Stimulated activated memory B cell treated with anti-CD40 and anti-IgM and Interleukin-4, amounts not matched to agents 10 μg/mL and 1 μg/mL and 100 μg/mL, for 72 hours (primary cell): Measurements from ENCODE around the gene CCNYL1.

ENCODE experiments used
- ATAC-seq: fragments of 150-1000 bp; cut with Tn5 transposase; 2 replicates; pipeline ENCODE4 v1.10.0; 2021
- H3K27ac Mint-ChIP-seq: one replicate; pipeline ENCODE4 v1.8.0; 2022; ENCODE audit warnings: mild to moderate bottlenecking, mixed read lengths
- H3K27me3 Mint-ChIP-seq: one replicate; pipeline ENCODE4 v1.8.0; 2022; ENCODE audit warnings: mixed read lengths
- H3K36me3 Mint-ChIP-seq: one replicate; pipeline ENCODE4 v1.8.0; 2022; ENCODE audit warnings: mixed read lengths
- H3K4me1 Mint-ChIP-seq: one replicate; pipeline ENCODE4 v1.8.0; 2022; ENCODE audit warnings: mixed read lengths
- H3K4me3 Mint-ChIP-seq: one replicate; pipeline ENCODE4 v1.8.0; 2022; ENCODE audit warnings: mild to moderate bottlenecking, moderate library complexity, mixed read lengths
- H3K9me3 Mint-ChIP-seq: one replicate; pipeline ENCODE4 v1.8.0; 2022; ENCODE audit warnings: mixed read lengths

Gene CCNYL1

DNA sequence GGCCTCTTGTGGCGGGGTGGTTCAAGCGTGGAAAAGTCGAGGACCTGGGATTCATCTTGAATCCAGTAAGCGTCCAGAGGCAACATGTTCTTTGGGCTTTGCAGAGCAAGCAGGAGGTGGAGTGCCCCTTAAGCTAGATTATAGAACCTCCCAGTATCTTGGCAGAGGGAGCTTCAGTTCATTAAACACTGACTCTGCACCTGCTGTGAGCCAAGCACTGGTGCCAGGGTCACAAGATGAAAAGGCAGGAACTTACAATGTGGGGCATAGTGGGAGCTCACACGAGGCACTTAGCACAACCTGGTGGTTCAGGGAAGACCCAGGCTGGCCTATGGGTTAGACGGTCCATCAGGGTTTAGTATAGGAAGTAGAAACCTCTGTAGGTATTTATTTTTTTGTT, 65.7 kb downstream of the CCNYL1 start:
- Mint-ChIP-seq H3K27ac (no peak overlapping the region), H3K9me3 (no peaks in the 10 kb centered on the region), H3K36me3 (no peaks in the 10 kb centered on the region), H3K27me3 (no peaks in the 10 kb centered on the region), H3K4me1 (no peaks in the 10 kb centered on the region), H3K4me3 (no peak overlapping the region)
- ATAC-seq, result no peak

DNA sequence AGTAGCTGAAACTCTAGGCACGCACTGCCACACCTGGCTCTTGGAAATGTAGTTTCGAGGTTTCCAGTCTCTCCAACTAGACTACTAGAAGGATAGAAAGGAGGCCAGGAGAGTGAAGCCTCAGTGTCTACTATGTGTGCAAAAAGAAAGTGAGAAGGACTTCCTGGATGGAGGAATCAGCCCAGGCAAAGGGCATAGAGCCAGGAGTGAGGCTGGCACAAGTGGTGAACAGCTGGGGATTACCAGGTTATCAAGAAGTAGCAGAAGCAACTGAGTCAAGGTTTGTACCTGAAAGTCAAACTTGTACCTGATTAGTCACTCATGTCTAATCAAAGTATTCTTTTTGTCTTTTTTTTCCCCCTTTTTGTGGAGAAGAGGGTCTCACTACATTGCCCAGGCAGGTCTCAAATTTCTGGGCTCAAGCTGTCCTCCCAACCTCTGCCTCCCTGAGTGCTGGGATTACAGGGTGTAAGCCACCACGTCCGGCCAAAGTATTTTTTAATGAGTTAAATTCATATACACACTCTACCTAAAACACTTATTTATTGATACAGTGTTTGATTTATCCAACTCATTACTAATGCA, 67.0 kb downstream of the CCNYL1 start:
- H3K4me3 Mint-ChIP-seq, result no peak overlapping the region

DNA sequence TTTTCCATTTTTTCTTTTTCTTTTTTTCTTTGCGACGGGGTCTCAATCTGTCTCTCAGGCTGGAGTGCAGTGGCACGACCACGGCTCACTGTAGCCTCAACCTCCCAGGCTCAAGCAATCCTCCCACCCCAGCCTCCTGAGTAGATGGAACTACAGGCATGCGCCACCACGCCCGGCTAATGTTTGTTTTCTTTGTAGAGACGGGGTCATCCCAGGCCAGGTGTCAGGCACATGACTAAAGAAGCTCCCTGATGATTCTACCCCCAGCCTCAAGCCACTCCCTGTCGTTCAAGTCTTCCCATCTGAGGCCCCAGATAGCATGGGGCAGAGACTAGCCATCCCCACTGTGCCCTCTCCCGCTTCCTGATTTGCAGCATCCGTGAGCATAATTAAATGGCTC, 68.1 kb downstream of the CCNYL1 start:
- ATAC-seq, result no peak
- no peak overlapping the region for H3K27ac Mint-ChIP-seq
- H3K9me3 Mint-ChIP-seq, result no peaks in the 10 kb centered on the region
- no peaks in the 10 kb centered on the region for H3K27me3 Mint-ChIP-seq
- no peaks in the 10 kb centered on the region for H3K4me1 Mint-ChIP-seq
- no peak overlapping the region for H3K4me3 Mint-ChIP-seq
- no peaks in the 10 kb centered on the region for H3K36me3 Mint-ChIP-seq

More for the DNA sequence above, 67.0 kb downstream of the CCNYL1 start:
- H3K4me1 Mint-ChIP-seq, result no peaks in the 10 kb centered on the region
- no peak overlapping the region for H3K27ac Mint-ChIP-seq
- H3K9me3 Mint-ChIP-seq, result no peaks in the 10 kb centered on the region
- H3K36me3 Mint-ChIP-seq, result no peaks in the 10 kb centered on the region
- H3K27me3 Mint-ChIP-seq, result no peaks in the 10 kb centered on the region
- ATAC-seq, result no peak

DNA sequence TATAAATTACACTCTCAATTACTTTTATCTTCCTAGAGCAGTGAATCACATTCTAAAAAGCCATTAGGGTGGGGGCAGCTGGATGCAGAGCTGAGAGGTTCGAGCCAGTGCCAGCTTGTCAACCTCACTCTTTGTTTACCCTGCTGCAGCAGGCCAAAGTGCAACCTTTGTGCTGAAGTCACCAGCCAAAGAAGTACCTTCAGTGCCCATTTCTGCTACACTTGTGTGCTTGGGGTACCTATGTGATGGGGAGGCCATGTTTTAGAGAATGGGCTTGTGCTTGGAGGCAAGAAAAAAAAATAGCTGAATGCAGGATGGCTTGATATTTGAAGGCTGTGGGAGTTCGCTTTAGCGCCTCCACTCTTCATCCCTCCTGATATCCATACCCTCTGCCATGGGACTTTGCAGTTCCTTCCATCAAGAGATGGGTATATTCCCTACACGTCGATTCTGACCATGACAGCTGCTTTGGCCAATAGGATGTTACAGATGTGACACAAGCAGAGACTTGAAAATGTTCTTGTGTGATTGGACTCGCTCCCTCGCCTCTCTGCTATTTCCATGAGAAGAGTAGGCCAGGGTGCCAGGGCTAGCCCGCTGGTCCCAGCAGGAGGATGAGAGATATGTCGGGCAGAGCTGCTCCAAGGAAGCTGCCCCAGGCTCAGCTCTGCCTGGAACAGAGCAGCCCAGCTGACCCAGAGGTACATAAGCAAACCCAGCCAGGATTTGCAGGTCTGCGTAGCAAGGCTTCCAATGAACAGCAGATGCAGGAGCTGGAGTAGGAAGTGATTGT, 71.0 kb downstream of the CCNYL1 start:
- Mint-ChIP-seq H3K36me3 (no peaks in the 10 kb centered on the region), H3K27me3 (no peaks in the 10 kb centered on the region), H3K9me3 (no peaks in the 10 kb centered on the region), H3K4me1 (no peaks in the 10 kb centered on the region), H3K4me3 (no peak overlapping the region), H3K27ac (no peak overlapping the region)
- ATAC-seq, result no peak

DNA sequence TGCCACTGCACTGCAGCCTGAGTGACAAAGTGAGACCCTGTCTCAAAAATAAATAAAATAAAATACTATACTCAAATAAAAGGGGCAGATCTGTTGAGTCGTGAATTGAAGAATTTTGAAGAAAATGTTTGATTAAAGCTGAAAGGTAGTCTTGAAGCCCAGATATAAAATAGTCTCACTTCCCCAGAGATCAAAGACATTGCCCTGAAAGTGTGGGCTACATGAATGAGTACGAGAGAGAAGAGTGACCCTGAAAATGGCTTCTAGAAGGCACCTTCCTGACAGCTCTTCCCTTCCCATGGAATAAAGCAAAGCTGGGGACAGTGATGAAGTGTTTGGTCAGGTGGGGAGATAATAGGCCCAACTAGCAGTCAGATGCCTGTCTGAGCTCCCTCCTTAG, 72.1 kb downstream of the CCNYL1 start:
- H3K36me3 Mint-ChIP-seq, result no peaks in the 10 kb centered on the region
- no peak for ATAC-seq
- H3K4me1 Mint-ChIP-seq, result no peaks in the 10 kb centered on the region
- H3K9me3 Mint-ChIP-seq, result no peaks in the 10 kb centered on the region
- H3K27ac Mint-ChIP-seq, result no peak overlapping the region
- no peak overlapping the region for H3K4me3 Mint-ChIP-seq
- no peaks in the 10 kb centered on the region for H3K27me3 Mint-ChIP-seq

DNA sequence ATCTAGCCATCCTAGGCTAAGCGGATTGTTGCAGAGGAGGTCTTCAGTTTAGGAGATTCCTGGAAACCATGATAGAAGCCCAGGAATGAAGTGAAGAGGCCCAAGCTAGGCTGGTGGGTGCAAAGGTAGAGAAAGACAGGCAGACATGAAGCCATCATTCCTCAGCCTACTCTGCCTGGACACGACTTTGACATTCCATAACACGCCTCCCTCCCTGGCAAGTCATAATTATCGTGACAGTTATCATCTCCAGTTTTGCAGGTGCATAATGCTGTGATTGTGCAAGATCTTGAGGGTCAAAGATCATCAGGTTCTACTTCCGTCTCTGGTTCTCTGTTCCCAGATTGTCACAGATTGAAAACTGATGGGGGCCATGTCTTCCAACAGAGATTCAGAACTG, 73.5 kb downstream of the CCNYL1 start:
- peaks cover 4% of the 10 kb centered on the region for H3K27me3 Mint-ChIP-seq
- no peaks in the 10 kb centered on the region for H3K4me1 Mint-ChIP-seq
- no peaks in the 10 kb centered on the region for H3K36me3 Mint-ChIP-seq
- H3K27ac Mint-ChIP-seq, result no peak overlapping the region
- no peak overlapping the region for H3K4me3 Mint-ChIP-seq
- H3K9me3 Mint-ChIP-seq, result no peaks in the 10 kb centered on the region
- no peak for ATAC-seq

DNA sequence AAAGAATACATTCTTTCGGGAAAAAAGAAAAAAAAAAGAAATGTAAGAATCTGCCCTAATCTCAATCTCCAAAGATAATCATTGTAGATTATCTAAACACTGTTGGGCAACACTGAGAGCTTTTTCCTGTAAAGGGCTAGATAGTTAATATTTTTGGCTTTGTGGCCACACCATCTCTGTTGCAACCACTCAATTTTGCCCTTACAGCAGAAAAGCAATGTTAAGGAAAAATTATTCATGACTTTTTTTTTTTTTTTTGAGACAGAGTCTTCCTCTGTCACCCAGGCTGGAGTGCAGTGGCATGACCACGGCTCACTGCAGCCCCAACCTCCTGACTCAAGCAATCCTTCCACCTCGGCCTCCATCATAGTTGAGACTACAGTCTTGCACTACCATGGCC, 75.6 kb downstream of the CCNYL1 start:
- no peaks in the 10 kb centered on the region for H3K9me3 Mint-ChIP-seq
- no peaks in the 10 kb centered on the region for H3K36me3 Mint-ChIP-seq
- H3K4me1 Mint-ChIP-seq, result no peaks in the 10 kb centered on the region
- H3K27ac Mint-ChIP-seq, result no peak overlapping the region
- no peak for ATAC-seq
- H3K27me3 Mint-ChIP-seq, result peaks cover 24% of the 10 kb centered on the region
- no peak overlapping the region for H3K4me3 Mint-ChIP-seq

DNA sequence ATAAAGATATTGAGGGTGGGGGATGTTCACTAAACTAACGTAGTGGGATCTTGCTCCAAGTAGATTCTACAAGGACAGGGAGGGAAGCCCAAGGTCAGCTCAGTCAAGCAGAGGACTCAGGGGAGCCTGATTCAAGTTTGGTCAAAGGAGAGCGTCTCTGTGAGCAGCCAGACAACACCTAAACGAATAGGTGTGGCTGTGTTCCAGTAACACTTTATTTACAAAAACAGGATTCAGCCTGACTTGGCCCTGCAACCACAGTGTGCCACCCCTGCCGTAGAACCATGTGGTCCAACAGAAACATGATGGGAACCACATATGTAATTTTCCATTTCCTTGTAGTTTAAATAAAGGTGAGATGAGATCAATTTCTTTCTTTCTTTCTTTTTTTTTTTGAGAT, 76.4 kb downstream of the CCNYL1 start:
- peaks cover 24% of the 10 kb centered on the region for H3K27me3 Mint-ChIP-seq
- no peak overlapping the region for H3K4me3 Mint-ChIP-seq
- no peaks in the 10 kb centered on the region for H3K36me3 Mint-ChIP-seq
- H3K9me3 Mint-ChIP-seq, result no peaks in the 10 kb centered on the region
- no peaks in the 10 kb centered on the region for H3K4me1 Mint-ChIP-seq
- H3K27ac Mint-ChIP-seq, result no peak overlapping the region
- ATAC-seq, result no peak

DNA sequence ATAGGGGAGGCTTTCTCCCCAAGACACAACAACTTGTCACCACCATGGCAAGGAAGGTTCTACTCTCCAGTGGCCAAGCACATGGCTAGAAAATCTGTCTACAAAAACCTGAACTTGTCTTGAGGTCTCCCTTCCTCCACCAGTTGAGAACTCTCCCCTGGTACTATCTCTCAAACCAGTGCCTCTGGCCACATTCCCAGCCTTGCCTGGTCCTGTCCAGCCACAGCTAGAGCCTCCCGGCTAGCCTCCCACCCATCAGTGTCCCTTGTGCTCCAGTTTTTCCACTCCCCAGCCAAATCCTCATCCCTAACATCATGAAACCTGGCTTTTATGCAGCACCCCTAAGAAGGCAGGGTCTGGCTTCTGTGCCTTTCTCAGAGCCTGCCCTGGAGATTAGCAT, 79.5 kb downstream of the CCNYL1 start:
- H3K27me3 Mint-ChIP-seq, result peaks cover 37% of the 10 kb centered on the region
- H3K9me3 Mint-ChIP-seq, result no peaks in the 10 kb centered on the region
- H3K36me3 Mint-ChIP-seq, result no peaks in the 10 kb centered on the region
- no peak overlapping the region for H3K27ac Mint-ChIP-seq
- ATAC-seq, result no peak
- no peak overlapping the region for H3K4me3 Mint-ChIP-seq
- no peaks in the 10 kb centered on the region for H3K4me1 Mint-ChIP-seq

DNA sequence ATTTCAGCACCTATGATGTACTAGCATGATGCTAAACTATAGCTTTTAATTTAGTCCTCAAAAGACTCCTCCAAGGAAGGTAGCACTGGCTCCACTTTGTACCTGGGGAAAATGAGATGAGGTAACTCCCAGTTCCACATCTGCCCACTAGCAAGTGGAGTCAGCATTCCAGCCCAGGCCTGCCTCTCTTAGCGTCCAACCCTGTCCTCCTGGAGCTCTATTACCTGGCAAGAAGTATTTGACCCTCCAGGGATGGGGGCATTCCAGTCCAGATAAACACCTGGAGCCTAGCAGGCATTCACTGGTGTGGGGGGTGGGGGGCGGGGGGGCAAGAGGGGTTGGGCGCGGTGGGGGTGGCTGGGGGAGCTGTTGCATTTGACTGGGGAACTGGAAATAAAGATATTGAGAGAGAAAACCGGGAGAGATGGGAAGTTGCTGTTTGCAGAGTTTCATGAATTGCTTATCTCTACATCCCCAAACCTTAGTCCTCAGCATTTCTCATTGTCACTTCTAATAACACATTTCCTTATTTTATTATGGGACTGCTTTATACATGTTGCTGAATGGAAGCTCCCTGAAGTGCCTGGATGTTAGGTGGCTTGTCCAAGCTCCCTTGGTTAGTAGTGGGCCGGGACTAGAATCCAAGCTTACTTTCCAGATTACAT, 80.3 kb downstream of the CCNYL1 start:
- no peak for ATAC-seq
- Mint-ChIP-seq H3K9me3 (no peaks in the 10 kb centered on the region), H3K4me3 (no peak overlapping the region), H3K36me3 (no peaks in the 10 kb centered on the region), H3K27ac (no peak overlapping the region), H3K4me1 (no peaks in the 10 kb centered on the region), H3K27me3 (peaks cover 37% of the 10 kb centered on the region)

DNA sequence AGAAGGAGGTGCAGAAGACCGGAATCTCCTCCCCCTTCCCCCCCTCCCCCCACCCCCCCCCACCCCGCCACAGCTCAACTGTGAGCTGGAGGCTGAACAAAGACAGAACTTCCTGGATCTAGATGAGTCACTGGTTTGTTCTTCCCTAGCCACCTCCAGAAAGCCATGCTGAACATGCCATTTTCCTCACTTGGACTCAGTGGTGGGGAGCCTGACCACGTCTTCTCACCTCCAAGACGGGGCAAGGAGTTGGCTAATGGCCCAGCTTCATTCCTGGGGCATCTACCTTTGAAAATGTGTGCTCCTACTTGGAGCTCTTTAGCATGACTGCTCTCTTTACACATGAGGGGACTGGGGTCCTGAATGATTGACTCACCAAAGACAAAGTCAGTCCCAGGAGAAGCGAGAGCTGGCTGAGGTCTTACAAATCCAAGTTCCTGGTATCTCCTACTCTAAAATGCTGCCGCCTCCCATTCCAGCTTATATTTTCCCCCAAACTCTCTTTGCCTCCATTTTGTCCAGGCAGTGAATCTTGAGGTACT, 80.9 kb downstream of the CCNYL1 start:
- H3K27me3 Mint-ChIP-seq, result peaks cover 37% of the 10 kb centered on the region
- H3K36me3 Mint-ChIP-seq, result no peaks in the 10 kb centered on the region
- no peaks in the 10 kb centered on the region for H3K4me1 Mint-ChIP-seq
- H3K9me3 Mint-ChIP-seq, result no peaks in the 10 kb centered on the region
- H3K27ac Mint-ChIP-seq, result no peak overlapping the region
- ATAC-seq, result no peak
- H3K4me3 Mint-ChIP-seq, result no peak overlapping the region

DNA sequence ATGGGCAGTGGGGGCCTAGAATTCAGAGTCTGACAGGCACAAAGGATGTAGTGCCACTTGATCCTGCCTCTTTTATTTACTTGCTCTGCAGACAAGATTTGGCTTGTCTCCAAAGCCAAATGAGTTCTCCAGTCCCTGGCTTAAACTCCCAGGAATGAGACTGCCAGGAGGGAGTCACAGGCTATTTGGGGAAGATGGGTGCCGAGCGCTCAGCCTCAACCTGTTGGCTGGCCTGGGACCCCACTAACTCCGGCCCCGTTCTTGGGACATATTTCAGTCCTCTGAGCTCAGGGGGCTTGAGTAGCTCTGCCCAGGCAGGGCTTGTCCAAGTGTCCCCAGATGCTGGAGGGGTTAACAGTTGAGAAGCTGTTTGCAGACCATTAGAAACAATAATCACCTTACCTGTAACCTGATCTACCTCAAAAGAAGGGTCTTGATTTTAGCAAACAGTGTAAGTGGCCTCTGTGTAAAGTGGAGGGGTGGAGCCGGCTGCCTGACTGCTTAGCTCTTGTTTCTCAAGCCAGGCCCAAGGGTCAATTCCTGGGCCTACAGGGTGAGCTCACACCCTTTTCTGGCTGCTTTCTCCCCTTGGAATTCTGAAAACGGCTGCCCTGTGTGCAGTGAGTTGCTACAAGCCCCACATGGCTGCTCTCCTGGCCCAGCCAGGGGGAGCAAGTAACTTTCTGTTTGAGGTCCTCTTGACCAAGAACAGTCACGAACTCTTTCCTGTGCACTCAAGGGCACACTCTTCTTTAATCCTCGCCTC, 85.3 kb downstream of the CCNYL1 start:
- no peaks in the 10 kb centered on the region for H3K36me3 Mint-ChIP-seq
- H3K27ac Mint-ChIP-seq, result no peak overlapping the region
- no peaks in the 10 kb centered on the region for H3K9me3 Mint-ChIP-seq
- H3K4me1 Mint-ChIP-seq, result no peaks in the 10 kb centered on the region
- H3K27me3 Mint-ChIP-seq, result peaks cover 14% of the 10 kb centered on the region
- no peak overlapping the region for H3K4me3 Mint-ChIP-seq
- ATAC-seq, result no peak

DNA sequence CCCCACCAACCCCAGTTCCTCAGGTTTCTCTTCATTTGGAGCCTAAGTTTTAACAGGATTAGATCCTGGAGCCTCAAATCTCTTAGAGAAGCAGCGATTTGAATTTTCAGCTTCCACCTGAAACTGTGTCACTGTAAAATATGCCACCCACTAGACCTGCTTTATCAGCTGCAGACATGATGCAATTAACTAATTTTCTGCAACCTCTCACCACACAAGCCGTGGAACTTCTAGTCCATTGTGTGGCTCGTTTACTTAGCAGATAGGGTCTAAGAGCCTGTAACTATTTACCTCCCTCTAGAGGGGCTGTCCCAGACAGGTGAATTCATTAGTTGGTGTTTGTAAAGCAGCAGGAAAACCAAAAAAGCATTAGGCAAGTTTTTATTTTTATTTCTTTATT, 89.8 kb downstream of the CCNYL1 start:
- Mint-ChIP-seq H3K27ac (no peak overlapping the region), H3K27me3 (no peaks in the 10 kb centered on the region), H3K9me3 (no peaks in the 10 kb centered on the region), H3K4me3 (no peak overlapping the region), H3K36me3 (no peaks in the 10 kb centered on the region), H3K4me1 (no peaks in the 10 kb centered on the region)
- no peak for ATAC-seq

DNA sequence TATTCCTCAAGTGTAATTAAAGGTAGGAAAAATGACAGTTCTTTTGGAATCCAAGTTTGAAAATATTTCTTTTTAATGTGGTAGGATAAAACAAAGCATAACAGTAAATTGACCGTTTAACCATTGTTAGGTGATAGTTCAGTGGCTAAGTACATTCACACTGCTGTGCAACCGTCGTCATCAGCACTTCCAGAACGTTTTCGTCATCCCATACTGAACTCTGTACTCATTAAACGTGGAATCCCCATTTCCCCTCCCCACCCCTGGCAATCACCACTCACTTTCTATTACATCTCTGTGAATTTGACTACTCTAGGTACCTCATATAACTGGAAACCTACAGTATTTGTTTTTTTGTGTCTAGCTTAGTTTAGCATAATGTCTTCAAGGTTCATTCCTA, 91.2 kb downstream of the CCNYL1 start:
- no peak for ATAC-seq
- Mint-ChIP-seq H3K4me3 (no peak overlapping the region), H3K27ac (no peak overlapping the region), H3K27me3 (peaks cover 6% of the 10 kb centered on the region), H3K9me3 (no peaks in the 10 kb centered on the region), H3K36me3 (no peaks in the 10 kb centered on the region), H3K4me1 (no peaks in the 10 kb centered on the region)
